GM18867 (cell line): Measurements from ENCODE around the gene GASK1A.

ENCODE experiments used
- ATAC-seq: cut with Tn5 transposase; IDR thresholded peaks from one replicate; pipeline ENCODE4 v1.9.1; 2021; ENCODE audit warnings: mild to moderate bottlenecking, moderate library complexity; ENCODE audit not compliant: unreplicated experiment

Gene GASK1A

GRCh38 chr3:43105596-43106292 lies 126.6 kb downstream of the GASK1A start, which contains the start of gene POMGNT2:
TSS of gene POMGNT2 (minus strand) at chr3:43106079. CDS start at chr3:43081431, 24,648 bp downstream.
- ATAC-seq: peak; percentile 94

- peak; percentile 21 for ATAC-seq
Measured at GRCh38 chr3:43106293-43106628, 127.2 kb downstream of the GASK1A start.
